Measurements from ENCODE around the gene PTCH2.
"Not testable (repeated sequence)": the region's sequence is repeated elsewhere in the genome, so short reads cannot be mapped to it uniquely, and the experiment has no call there.

PTCH2 gene

DNA sequence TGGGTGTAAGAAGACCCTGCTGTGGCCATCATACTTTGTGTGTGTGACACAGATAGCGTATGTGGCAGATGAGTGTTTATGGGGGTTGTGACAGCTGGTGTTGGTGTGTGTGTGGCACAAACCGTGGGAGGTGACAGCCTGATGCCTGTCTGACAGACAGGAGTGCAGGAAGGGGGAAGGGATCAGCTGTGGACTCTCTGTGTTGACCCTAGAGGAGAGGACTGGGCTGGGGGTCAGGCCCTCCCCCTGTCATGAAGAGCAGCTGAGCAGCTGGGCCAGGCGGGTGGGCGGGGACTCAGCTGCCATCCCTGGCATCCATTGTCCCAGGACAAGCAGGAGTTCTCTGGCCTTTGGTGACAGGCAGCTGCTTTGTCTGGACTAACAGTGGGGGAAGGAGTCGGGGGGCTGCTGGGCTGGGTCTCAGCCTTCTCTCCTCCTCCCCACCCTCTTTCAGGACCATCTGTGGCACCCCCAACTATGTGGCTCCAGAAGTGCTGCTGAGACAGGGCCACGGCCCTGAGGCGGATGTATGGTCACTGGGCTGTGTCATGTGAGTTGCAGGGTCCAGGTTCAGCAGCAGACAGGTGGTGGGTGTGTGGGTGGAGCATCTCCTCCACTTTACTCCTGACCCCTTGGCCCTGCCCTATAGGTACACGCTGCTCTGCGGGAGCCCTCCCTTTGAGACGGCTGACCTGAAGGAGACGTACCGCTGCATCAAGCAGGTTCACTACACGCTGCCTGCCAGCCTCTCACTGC is 40.6 kb downstream of the PTCH2 start:
- no peak for DNase-seq (ENCODE audit: low spot score)

DNA sequence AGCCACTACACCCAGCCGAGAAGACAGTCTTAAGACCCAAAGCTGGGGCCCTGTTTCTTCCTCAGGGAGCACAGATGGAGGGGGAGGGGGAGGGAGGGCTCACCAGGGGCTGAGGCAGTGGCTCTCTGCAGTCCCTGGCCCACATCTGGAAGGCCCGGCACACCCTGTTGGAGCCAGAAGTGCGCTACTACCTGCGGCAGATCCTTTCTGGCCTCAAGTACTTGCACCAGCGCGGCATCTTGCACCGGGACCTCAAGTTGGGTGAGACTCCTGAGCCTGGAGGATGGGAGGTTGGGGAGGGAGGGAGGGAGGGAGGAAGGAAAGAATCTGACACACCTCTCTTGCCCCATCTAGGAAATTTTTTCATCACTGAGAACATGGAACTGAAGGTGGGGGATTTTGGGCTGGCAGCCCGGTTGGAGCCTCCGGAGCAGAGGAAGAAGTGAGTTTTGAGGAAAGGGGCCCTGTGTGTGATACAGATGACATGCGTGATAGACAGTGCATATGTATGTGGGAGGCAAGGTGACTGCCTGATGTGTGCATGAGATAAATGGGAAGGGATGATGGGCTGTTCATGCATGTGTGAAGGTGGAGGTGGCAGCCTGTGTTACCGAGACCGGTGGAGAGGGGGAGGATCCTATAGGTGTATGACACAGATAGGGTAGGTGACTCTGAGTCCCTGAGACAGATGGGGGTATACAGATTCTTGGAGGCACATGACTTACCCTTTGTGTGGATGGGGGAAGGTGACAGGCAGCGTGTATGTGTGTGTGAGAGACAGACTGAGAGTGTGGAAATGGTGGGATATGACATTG is 41.4 kb downstream of the PTCH2 start:
- DNase-seq (ENCODE audit: low spot score) = no peak

- peak; percentile 97 for DNase-seq (ENCODE audit: low spot score)
Observed at GRCh38 chr1:44799770-44800584, 43.1 kb downstream of the PTCH2 start, which contains the start of gene PLK3. Gene PLK3, plus strand, starts transcription at chr1:44800377. Its CDS starts 87 bp downstream, at chr1:44800464.

DNA sequence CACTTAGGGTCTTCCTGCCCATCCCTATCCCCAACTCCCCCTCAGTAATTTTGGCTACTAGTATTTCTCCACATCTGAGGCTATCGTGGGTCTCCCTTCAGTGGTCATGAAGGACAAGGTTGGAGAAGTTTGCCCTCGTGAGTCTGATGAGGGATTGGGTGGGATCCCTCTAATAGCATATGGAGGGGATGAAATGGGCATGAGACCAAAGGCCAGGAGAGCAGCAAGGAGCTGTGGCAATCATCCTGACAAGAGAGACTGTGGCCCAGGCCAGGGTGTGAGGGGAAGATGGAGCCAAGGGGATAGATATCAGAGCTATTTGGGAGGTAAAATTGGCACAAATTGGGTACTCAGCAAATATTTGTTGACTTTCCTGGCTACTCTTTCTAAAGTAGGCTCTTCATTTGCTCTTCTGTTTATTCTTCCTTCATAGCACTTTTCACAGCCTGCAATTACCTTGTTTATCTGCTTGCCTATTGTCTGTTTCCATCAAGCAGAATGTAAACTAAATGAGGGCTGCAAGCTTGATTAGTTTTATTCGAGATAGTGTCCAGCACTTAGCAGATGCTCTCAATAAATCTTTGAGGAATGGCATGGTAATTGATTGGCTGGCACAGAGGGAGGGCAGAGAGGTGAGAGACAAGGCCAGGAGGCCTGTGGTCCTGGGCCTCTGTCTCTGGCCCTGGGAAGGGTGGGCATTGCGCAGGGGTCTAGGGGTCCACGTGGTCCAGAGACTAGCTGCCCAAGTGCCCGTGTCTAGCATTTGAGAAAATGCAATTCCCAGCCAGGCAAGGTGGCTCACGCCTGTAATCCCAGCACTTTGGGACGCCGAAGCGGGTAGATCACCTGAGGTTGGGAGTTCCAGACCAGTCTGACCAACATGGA is 44.3 kb downstream of the PTCH2 start:
- DNase-seq (ENCODE audit: low spot score) = no peak

GRCh38 chr1:44797886-44798285 is 45.2 kb downstream of the PTCH2 start:
- not testable (repeated sequence) for DNase-seq (ENCODE audit: low spot score)

- no peak for DNase-seq (ENCODE audit: low spot score)
Observed at GRCh38 chr1:44792736-44793502, 50.1 kb downstream of the PTCH2 start.

DNA sequence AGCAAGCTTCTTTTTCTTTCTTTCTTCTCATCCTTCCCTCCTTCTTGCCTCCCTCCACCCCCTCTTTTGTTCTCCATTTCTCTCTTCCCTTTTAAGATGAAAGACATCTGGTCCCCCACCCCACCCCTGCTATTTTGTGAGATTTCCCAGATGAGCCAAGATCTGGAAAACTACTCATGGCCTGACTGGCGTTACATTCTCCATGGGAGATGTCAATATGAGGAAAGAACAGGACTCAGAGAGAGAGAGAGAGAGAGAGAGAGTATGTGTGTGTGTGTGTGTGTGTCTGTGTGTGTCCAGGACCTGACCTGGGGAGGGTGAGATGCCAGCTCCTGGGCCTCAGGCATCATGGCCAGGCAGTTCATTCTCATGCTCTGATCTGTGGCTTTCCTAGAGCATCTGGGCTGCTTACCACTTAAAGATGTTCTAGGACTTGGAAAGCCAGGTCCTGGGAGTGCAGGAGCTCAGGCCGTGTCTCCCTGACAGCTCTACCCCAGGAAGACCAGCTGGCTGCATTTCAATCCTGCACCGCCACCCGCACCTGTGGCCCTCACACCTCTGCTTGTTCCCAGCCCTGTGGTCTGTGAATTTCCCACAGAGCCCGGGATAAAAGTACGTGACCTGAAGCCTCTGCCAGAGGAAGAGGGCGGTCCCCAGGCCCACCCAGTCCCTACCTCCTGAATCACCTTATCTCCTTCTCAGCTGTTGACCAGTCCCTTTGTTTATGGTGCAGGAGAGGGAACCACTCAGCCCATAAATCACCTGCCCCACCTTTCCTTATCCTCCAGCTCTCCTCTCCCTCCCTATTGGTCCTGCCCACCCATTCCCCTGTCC is 51.9 kb downstream of the PTCH2 start:
- no peak for DNase-seq (ENCODE audit: low spot score)

- no peak for DNase-seq (ENCODE audit: low spot score)
Observed at GRCh38 chr1:44788120-44788860, 54.8 kb downstream of the PTCH2 start, which contains the start of gene BEST4. Gene BEST4, minus strand, starts transcription at chr1:44788170. Its CDS starts 465 bp downstream, at chr1:44787705.

DNA sequence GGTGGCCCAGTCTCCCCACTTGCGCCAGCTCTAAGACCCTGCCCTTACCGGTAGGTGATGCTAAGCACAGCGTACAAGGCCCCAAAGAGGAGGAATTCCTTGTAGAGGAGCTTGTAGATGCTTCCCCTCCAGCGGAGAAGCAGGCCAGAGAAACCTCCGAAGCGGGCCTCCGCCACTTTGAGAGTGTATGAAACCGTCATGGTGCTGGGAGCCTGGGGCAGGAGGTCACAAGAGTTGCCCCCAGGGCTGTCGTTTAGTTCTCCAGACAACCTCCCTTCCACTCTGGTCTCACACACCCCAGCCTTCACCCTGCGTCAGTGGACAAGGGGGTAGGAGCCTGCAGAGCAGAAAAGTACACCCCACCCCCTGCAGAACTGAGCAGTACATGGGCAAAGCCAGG is 55.5 kb downstream of the PTCH2 start:
- no peak for DNase-seq (ENCODE audit: low spot score)

DNA sequence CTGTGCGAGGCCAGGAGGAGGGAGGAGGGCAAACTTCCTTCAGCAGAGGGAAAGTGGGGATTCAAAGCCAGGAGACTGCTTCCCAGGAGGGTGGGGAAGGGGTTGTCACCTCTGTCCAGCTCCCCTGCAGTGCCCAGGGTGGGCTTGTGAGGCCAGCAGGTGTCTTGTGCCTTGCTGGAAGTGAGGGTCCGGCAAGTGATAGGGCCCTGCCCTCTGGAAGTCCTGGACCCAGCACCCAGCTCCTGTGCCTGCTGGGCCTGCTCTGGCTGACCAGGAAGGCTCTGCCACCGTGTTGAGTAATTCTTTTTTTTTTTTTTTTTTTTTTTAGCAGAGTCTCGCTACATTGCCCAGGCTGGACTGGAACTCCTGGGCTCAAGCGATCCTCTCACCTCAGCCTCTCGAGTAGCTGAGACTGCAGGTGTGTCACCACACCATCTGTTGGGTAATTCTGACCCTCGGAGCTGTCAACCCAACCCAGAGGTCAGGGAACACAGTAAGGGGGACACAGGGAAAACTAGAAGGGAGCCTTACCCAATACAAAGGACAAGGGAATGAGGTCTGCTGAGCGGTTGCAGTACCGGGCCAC is 56.1 kb downstream of the PTCH2 start:
- DNase-seq (ENCODE audit: low spot score) = no peak

DNA sequence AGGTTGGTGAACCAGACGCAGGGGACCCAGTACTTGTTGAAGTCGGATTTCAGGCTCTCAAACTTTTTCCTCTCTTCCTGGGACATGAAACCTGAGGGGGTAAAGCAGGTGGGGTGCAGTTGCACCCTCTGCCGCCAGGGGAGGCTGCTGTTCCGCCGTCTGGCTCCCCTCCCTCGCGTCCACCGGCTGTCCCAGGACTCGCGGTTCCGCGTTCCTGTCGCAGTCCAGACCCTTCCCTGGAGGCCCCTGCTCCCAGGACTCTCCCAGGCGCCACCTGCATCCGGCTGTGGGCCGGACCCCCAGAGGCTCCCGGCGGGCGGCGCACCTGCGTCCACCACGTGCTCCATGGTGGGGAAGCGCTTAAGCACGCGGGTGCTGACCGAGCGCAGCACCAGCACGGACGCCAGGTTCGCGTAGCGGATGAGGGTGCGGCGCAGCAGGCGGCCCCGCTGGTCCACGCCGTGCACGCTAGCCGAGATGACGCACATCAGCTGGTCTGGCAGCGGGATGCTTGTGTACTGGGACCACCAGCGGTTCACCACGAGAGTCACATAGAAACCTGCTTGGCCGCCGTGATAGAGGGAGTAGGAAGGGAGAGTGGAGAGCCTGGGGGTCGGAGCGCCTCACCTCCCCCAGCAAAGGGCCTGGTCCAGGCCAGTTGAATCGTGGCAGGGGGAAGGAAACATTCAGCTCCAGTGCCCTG is 56.8 kb downstream of the PTCH2 start:
- peak; percentile 76 for DNase-seq (ENCODE audit: low spot score)

DNA sequence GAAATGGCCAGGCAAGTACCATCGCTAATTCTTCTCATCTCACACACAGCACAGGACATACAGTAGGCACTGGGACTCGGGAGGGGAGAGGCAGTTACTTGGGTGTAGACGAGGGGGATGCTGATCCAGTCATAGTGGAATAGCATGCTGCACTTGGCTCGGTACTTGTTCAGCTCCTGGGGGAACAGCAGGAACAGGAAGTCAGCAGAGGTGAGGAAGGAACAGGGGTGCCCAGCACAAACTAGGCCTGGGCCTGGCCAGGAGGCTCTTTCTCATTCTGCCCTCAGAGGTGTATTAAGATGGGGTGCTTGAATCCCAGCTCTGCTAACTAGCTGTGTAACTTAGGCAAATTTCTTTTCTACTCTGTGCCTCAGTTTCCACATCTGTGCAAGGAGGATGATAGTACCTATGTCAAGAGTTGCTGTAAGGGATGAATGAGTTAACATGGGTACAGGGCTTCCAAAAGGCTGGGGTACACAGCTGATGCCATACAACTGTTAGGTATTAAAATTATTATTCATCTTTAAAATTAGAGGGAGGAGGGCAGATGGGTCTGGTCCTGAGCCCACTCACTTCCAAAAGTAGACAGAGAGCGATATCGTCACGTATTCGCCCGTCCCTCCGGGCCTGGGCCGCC is 57.4 kb downstream of the PTCH2 start:
- DNase-seq (ENCODE audit: low spot score) = no peak

DNA sequence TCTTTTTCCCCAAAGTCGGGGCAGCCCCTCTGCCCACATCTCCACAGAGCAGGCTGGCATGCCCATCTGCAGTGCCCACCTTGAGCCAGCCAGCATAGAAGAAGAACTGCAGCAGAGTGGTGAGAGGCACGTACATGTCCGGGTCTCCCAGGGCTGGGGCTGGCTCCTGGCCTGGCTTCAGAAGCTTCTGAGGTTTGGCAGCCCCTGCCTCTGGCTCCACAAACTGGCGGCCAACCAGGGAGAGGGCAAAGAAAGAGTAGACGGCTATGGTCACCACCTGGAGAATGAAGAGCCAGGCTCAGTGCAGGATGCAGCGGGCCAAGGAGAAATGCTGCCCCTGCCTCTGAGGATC is 58.0 kb downstream of the PTCH2 start:
- no peak for DNase-seq (ENCODE audit: low spot score)

GRCh38 chr1:44784094-44785028 is 58.7 kb downstream of the PTCH2 start:
- DNase-seq (ENCODE audit: low spot score) = peak; percentile 33

DNA sequence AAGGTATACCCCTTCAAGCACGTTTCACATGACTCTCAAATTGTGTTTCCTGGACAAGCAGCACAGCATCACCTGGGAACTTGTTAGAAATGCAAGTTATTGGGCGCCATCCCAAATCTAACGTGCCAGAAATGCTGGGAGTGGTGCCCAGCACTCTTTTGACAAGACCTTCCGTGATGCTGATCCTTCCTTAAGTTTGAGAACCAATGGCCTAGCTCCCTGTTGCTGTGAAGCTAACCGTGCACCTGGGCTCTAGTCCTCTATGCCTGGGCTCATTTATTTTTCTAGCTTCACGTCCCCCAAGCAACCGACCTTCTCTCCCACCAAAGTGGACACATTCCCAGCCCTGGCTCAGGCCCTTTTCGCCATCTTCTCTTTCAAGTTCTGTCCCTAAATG is 59.4 kb downstream of the PTCH2 start:
- no peak for DNase-seq (ENCODE audit: low spot score)

DNA sequence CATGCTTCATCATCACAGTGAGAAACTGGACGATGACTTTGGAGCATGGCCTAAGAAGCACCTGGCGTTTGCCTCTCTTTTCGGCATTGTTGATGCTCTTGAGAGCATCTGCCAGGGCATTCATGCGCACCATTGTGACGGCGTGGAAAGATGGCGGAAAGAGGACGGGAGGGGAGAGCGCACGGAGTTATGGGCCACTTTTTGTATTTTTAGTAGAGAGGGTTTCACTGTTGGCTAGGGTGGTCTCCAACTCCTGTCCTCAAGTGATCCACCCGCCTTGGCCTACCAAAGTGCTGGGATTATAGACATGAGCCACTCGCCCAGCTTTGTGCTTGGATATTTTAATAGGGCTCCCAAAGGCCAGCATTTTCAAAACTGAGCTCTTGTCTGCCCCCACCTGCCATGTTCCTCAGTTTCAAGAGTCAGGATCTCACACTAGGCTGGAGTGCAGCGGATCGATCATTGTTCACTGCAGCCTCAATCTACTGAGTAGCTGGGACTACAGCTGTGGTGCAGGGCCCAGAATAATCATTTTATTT is 62.4 kb downstream of the PTCH2 start:
- DNase-seq (ENCODE audit: low spot score) = no peak

All from AG20443 (cell line).